Large intestine (tissue), 3 donors: ENCODE measurements around the gene SYT13. TPM values are rescaled to one million over a fixed set of nuclear protein-coding genes. Genes with fewer than 3 reads are reported as not detected.

Experiments
- DNase-seq, 2 donors: peaks; one replicate each; pipeline versions ENCODE4 v3.0.0 to v3.0.0-alpha.2; 2013
- H3K27ac ChIP-seq: one replicate; pipeline ENCODE4 v1.5.1; 2013; ENCODE audit warnings: low read length
- H3K27me3 ChIP-seq: 2 replicates; pipeline ENCODE4 v1.6.1; 2013; ENCODE audit warnings: low read length; ENCODE audit not compliant: control insufficient read depth, insufficient read depth
- H3K36me3 ChIP-seq: 2 replicates; pipeline ENCODE4 v1.6.1; 2013; ENCODE audit warnings: low read length; ENCODE audit not compliant: control insufficient read depth, insufficient read depth
- H3K4me1 ChIP-seq: one replicate; pipeline ENCODE4 v1.6.1; 2013; ENCODE audit warnings: low read length; ENCODE audit not compliant: control insufficient read depth, insufficient read depth
- H3K4me3 ChIP-seq: one replicate; pipeline ENCODE4 v1.5.1; 2013; ENCODE audit warnings: low read length
- H3K9me3 ChIP-seq: one replicate; pipeline ENCODE4 v1.6.1; 2013; ENCODE audit warnings: mild to moderate bottlenecking, low read depth, low read length, moderate library complexity; ENCODE audit not compliant: control insufficient read depth
- WGBS: methylation state at CpG from one replicate; pipeline ENCODE4 v1.1.5; 2013; ENCODE audit warnings: low lambda C conversion rate; ENCODE audit not compliant: insufficient coverage; 5-methylcytosine and 5-hydroxymethylcytosine counted together
- polyA plus RNA-seq: library from polyadenylated mRNA; unstranded; fragments of 120-200 nt; gene quantifications from one replicate; pipeline ENCODE4 v1.2.1, GENCODE V29; 2013

The SYT13 gene
- polyA plus RNA-seq, 1 donor: 25.5 TPM

- DNase-seq: no peak
- WGBS: 80% methylated on average over 1 of the region's 11 CpGs
- peaks cover 62% of the 10 kb centered on the region for H3K4me1 ChIP-seq
These were observed 21.2 kb downstream of the SYT13 start for GRCh38 chr11:45264839-45265515.

GRCh38 chr11:45263773-45264172, 22.4 kb downstream of the SYT13 start:
- Histone ChIP-seq H3K9me3 (no peaks in the 10 kb centered on the region), H3K36me3 (no peaks in the 10 kb centered on the region), H3K27ac (no peak overlapping the region), H3K4me1 (peaks cover 74% of the 10 kb centered on the region), H3K4me3 (no peak overlapping the region), H3K27me3 (no peaks in the 10 kb centered on the region)
- DNase-seq: no peak
- no CpG with 5 or more reads among the region's 3 CpGs for WGBS

More at GRCh38 chr11:45264839-45265515, 21.2 kb downstream of the SYT13 start:
- Histone ChIP-seq H3K4me3 (no peak overlapping the region), H3K9me3 (no peaks in the 10 kb centered on the region), H3K27me3 (no peaks in the 10 kb centered on the region), H3K27ac (peak overlapping the region; percentile 81), H3K36me3 (no peaks in the 10 kb centered on the region)

- Histone ChIP-seq H3K4me3 (no peak overlapping the region), H3K36me3 (no peaks in the 10 kb centered on the region), H3K9me3 (no peaks in the 10 kb centered on the region), H3K4me1 (peaks cover 70% of the 10 kb centered on the region), H3K27me3 (no peaks in the 10 kb centered on the region), H3K27ac (no peak overlapping the region)
- DNase-seq: peak in 1 of 2 donors; percentile 61
- no CpG with 5 or more reads among the region's 4 CpGs for WGBS
These were observed 23.2 kb downstream of the SYT13 start for GRCh38 chr11:45262900-45263299.

- H3K27me3 ChIP-seq: no peaks in the 10 kb centered on the region
- peak overlapping the region; percentile 72 for H3K27ac ChIP-seq
- peak; percentile 57 to 76 for DNase-seq
- H3K36me3 ChIP-seq: peaks cover 6% of the 10 kb centered on the region
- H3K9me3 ChIP-seq: no peaks in the 10 kb centered on the region
- H3K4me1 ChIP-seq: peaks cover 42% of the 10 kb centered on the region
- no peak overlapping the region for H3K4me3 ChIP-seq
These were observed 26.1 kb downstream of the SYT13 start for GRCh38 chr11:45260071-45260470.

GRCh38 chr11:45259592-45259991, 26.5 kb downstream of the SYT13 start:
- Histone ChIP-seq H3K4me3 (no peak overlapping the region), H3K27ac (peak overlapping the region; percentile 72)

DNA sequence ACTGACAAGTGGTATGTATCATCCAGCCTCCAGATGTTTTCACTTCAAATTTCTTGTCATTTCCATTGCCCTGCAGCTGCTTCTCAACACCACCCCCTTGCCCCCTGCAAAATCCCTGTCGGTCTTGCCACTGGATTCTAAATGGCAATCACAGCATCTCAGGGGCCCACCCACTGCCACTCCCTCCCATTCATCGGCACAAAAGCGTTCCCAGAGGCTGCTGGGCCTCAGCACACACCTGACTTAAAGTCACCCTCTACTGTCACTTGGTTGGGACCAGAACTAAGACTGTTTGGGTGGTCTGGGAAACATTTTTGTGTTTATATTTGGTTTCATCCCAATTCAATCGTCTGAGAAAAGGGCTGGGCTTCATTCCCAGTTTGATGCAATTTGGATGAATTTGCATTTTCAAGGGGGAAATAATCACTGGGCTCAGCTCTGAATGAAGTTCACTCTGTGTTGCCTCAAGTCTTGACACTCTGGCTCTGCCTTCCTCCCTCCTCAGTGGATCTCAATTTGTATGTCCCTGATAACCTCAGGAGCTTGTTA, 27.1 kb downstream of the SYT13 start:
- Histone ChIP-seq H3K36me3 (peaks cover 7% of the 10 kb centered on the region), H3K9me3 (no peaks in the 10 kb centered on the region), H3K27me3 (no peaks in the 10 kb centered on the region), H3K27ac (peak overlapping the region; percentile 72), H3K4me3 (no peak overlapping the region), H3K4me1 (peaks cover 33% of the 10 kb centered on the region)
- DNase-seq: no peak
- WGBS: no CpG with 5 or more reads among the region's 4 CpGs

More at GRCh38 chr11:45259592-45259991, 26.5 kb downstream of the SYT13 start:
- H3K36me3 ChIP-seq: peaks cover 7% of the 10 kb centered on the region
- peaks cover 37% of the 10 kb centered on the region for H3K4me1 ChIP-seq
- DNase-seq: peak; percentile 53 to 75
- H3K27me3 ChIP-seq: no peaks in the 10 kb centered on the region
- H3K9me3 ChIP-seq: no peaks in the 10 kb centered on the region
- no CpG with 5 or more reads among the region's 3 CpGs for WGBS

DNA sequence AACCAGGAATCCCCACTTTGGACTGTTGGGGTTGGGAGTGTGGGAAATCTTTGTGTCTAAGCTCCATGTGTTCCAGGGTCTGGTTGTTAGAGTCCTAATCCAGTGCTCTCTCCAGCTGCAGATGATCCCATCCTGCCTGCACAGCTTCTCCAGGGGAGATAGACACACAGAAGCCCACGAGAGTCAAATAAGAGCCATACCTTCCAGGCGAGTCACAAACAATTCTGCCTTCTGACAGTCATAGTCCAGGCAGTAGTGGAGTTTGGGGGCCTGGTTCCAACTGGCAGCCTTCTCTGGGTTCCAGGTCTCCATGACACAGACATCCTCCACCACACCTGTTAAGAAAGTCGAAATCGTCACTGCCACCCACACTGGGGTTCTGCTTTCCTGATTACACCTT, 32.1 kb downstream of the SYT13 start:
- H3K36me3 ChIP-seq: peaks cover 24% of the 10 kb centered on the region
- peaks cover 4% of the 10 kb centered on the region for H3K4me1 ChIP-seq
- no peak overlapping the region for H3K27ac ChIP-seq
- no CpG with 5 or more reads among the region's 4 CpGs for WGBS
- H3K9me3 ChIP-seq: no peaks in the 10 kb centered on the region
- DNase-seq: no peak
- H3K27me3 ChIP-seq: no peaks in the 10 kb centered on the region
- H3K4me3 ChIP-seq: no peak overlapping the region

- DNase-seq: no peak
- Histone ChIP-seq H3K4me3 (no peak overlapping the region), H3K27me3 (no peaks in the 10 kb centered on the region), H3K36me3 (peaks cover 24% of the 10 kb centered on the region), H3K27ac (no peak overlapping the region), H3K9me3 (no peaks in the 10 kb centered on the region), H3K4me1 (peaks cover under 1% of the 10 kb centered on the region)
- WGBS: no CpG with 5 or more reads among the region's 9 CpGs
These were observed 32.5 kb downstream of the SYT13 start for GRCh38 chr11:45253640-45254039.

- no peaks in the 10 kb centered on the region for H3K27me3 ChIP-seq
- no peaks in the 10 kb centered on the region for H3K9me3 ChIP-seq
- DNase-seq: no peak
- no peaks in the 10 kb centered on the region for H3K4me1 ChIP-seq
- no peak overlapping the region for H3K27ac ChIP-seq
- H3K36me3 ChIP-seq: peaks cover 24% of the 10 kb centered on the region
- WGBS: 100% methylated on average over 1 of the region's 3 CpGs
- H3K4me3 ChIP-seq: no peak overlapping the region
These were observed 33.3 kb downstream of the SYT13 start for GRCh38 chr11:45252877-45253276.

DNA sequence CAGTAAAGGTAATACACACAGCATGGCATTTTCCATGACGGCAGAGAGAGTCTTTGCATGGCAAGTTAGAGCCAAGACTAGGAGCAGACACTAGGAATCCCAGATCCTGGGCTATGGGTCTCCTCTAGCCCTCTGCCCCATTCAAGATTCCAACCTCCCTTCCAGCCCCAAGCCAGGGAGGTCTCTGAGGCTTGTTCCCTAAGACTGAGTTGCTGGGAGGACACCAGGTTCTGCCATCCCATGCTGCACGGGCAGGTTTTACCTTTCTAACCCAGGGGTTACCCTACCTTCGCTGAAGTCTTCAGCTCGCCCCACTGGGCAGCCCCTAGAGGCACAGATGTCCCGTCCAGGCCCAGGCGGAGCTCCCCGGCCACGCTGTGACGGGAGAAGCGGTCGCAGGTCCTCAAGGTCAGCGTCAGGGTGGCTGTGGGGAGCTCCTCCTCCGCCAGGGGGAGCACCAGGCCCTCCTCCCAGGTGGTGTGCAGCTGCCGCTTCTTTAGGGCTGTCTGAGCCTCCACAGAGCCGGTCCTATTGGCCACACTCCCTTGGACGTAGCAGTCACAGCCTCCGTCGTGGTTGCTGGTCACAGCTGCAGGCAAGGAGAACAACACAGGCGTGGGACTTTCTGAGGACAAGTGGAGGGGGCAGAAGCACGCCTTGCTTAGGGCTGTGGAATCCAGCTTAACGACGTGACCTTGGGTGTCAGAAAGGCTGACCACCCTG, 33.8 kb downstream of the SYT13 start:
- peaks cover 24% of the 10 kb centered on the region for H3K36me3 ChIP-seq
- H3K4me1 ChIP-seq: no peaks in the 10 kb centered on the region
- DNase-seq: peak; percentile 49 to 58
- no CpG with 5 or more reads among the region's 22 CpGs for WGBS
- no peak overlapping the region for H3K27ac ChIP-seq
- no peak overlapping the region for H3K4me3 ChIP-seq
- H3K27me3 ChIP-seq: no peaks in the 10 kb centered on the region
- no peaks in the 10 kb centered on the region for H3K9me3 ChIP-seq
